ENCODE results near the gene DUSP16. TPM values are rescaled to one million over a fixed set of nuclear protein-coding genes. Genes with fewer than 3 reads are reported as not detected.
A peak's percentile ranks its signal among the peaks of the same experiment; 100 is the strongest.

DUSP16 gene
- total RNA-seq, 1 experiment from 2014 or later: 63.9 TPM

DNA sequence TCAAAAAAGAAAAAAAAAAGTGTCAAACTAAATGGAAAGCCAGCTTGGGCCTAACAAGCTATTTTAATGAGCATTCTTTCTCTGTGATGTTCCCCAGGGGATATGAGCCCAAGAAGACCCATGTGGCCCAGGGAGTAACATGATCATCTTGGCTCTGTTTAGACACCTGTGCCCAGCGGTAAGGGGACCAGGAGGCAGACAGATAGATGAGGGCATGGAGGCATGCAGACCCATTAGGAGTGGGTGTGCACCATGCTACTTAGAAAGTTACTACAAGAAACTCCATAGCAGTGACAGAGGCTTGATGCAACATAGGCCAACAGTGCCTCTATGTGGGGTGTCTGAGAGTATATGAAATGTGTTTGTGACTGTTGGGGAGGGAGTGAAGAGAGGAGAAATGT lies 45.9 kb upstream of the DUSP16 start:
- peak in 1 of 2 experiments; percentile 38 for TF ChIP-seq CTCF (IDR thresholded peaks at IDR 0.05; ENCODE audit: insufficient read depth in 1 of 2, low read depth in 1 of 2, low read length in 1 of 2, severe bottlenecking in 1 of 2, unreplicated experiment in 1 of 2)
- no peaks in the 10 kb centered on the region for H3K9me3 ChIP-seq
- intact Hi-C loops (cut with micrococcal nuclease; ENCODE audit: unreplicated experiment): loop anchor here (1.0 kb wide), 1 partner anchor 232 kb away; no protein-coding TSS in a partner anchor
- no peaks in the 10 kb centered on the region for H3K27me3 ChIP-seq (replicated peaks; ENCODE audit: control insufficient read depth, insufficient read depth, low read length)
- no peak overlapping the region for H3K4me3 ChIP-seq (ENCODE audit: low read depth, low read length)
- H3K36me3 ChIP-seq (ENCODE audit: control insufficient read depth, insufficient read depth, low read length): no peaks in the 10 kb centered on the region
- H3K4me1 ChIP-seq: peaks cover 12% of the 10 kb centered on the region
- ChIA-PET CTCF (interaction anchor here (0.7 to 1.0 kb wide), 2 partner anchors 224 to 232 kb away, joined by 3 to 5 read pairs; no protein-coding TSS in a partner anchor), POLR2A (no interaction called here)
- Mint-ChIP-seq H3K4me1 (ENCODE audit: low read depth, unreplicated experiment) (peaks cover 26% of the 10 kb centered on the region), H3K27me3 (ENCODE audit: insufficient read depth, unreplicated experiment) (no peaks in the 10 kb centered on the region), H3K4me3 (ENCODE audit: unreplicated experiment) (no peak overlapping the region), H3K27ac (ENCODE audit: unreplicated experiment) (no peak overlapping the region), H3K9me3 (ENCODE audit: unreplicated experiment) (no peaks in the 10 kb centered on the region), H3K36me3 (ENCODE audit: insufficient read depth, unreplicated experiment) (peaks cover 7% of the 10 kb centered on the region)
- BruUV-seq (replicated peaks): no TSS peak
- DNase-seq: peak; percentile 52 to 54

DNA sequence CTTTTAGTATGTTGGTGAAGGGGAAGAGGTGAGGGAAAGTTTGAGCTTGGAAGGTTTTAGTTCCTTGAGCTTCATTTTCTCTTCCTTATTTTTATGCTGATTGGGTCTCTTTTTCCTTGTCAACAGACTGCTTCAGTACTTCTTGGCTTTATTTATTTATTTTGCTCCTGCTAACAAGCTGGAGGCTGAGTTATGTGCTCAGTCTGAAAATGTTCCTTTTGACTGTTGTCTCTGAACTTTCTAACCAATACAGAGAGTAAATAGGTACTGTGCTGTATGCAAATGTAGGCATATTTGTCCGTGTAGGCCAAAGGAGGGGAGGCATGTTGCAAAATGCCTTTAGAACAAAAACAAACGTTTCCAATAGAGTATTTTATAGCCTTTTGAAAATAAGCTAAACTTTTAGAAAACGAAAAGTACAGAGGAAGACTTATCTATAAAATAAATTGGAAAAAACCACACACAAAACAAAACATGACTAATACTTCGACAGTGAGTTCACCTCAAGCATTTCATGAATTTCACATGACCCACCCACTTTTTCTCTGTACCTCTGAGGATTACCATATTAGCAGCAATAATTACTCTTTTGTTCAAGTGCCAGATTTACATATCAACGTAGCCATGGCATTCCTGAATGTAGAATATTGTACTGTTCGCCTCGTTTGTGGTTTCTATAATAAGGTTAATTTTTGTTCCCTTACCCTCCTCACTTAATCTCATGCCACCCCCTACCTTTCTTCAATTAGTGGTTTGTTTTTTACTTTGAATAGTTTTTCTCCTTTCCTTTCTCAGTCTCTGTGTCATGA lies 44.3 kb upstream of the DUSP16 start:
- Histone ChIP-seq H3K36me3 (ENCODE audit: control insufficient read depth, insufficient read depth, low read length) (no peaks in the 10 kb centered on the region), H3K27me3 (replicated peaks; ENCODE audit: control insufficient read depth, insufficient read depth, low read length) (no peaks in the 10 kb centered on the region), H3K9me3 (no peaks in the 10 kb centered on the region), H3K4me1 (peaks cover 12% of the 10 kb centered on the region; the same call in 1 of the 2 replicates), H3K4me3 (ENCODE audit: low read depth, low read length) (no peak overlapping the region)
- POLR2A ChIA-PET: interaction anchor here (0.7 kb wide), 1 partner anchor 334 kb away, joined by 7 read pairs; no protein-coding TSS in a partner anchor
- no peak overlapping the region for H3K4me3 Mint-ChIP-seq (ENCODE audit: unreplicated experiment)
- H3K27ac Mint-ChIP-seq (ENCODE audit: unreplicated experiment): peak overlapping the region; percentile 7
- H3K27me3 Mint-ChIP-seq (ENCODE audit: insufficient read depth, unreplicated experiment): no peaks in the 10 kb centered on the region
- intact Hi-C loops (cut with micrococcal nuclease; ENCODE audit: unreplicated experiment): no loop called here
- CTCF ChIA-PET: interaction anchor here (0.9 to 1.0 kb wide), 3 partner anchors 22 to 230 kb away, joined by 3 read pairs; no protein-coding TSS in a partner anchor
- no peak for TF ChIP-seq CTCF (IDR thresholded peaks at IDR 0.05; ENCODE audit: insufficient read depth in 1 of 2, low read depth in 1 of 2, low read length in 1 of 2, severe bottlenecking in 1 of 2, unreplicated experiment in 1 of 2)
- peaks cover 7% of the 10 kb centered on the region for H3K36me3 Mint-ChIP-seq (ENCODE audit: insufficient read depth, unreplicated experiment)
- BruUV-seq (replicated peaks): no TSS peak
- no peaks in the 10 kb centered on the region for H3K9me3 Mint-ChIP-seq (ENCODE audit: unreplicated experiment)
- no peak for DNase-seq
- H3K4me1 Mint-ChIP-seq (ENCODE audit: low read depth, unreplicated experiment): peaks cover 20% of the 10 kb centered on the region

- Histone ChIP-seq H3K27me3 (replicated peaks; ENCODE audit: control insufficient read depth, insufficient read depth, low read length) (no peaks in the 10 kb centered on the region), H3K9me3 (no peaks in the 10 kb centered on the region), H3K36me3 (ENCODE audit: control insufficient read depth, insufficient read depth, low read length) (no peaks in the 10 kb centered on the region), H3K4me1 (peaks cover 17% of the 10 kb centered on the region), H3K4me3 (ENCODE audit: low read depth, low read length) (no peak overlapping the region)
- no peak overlapping the region for H3K4me3 Mint-ChIP-seq (ENCODE audit: unreplicated experiment)
- H3K27me3 Mint-ChIP-seq (ENCODE audit: insufficient read depth, unreplicated experiment): no peaks in the 10 kb centered on the region
- no peak overlapping the region for H3K27ac Mint-ChIP-seq (ENCODE audit: unreplicated experiment)
- no peaks in the 10 kb centered on the region for H3K36me3 Mint-ChIP-seq (ENCODE audit: insufficient read depth, unreplicated experiment)
- POLR2A ChIA-PET: no interaction called here
- DNase-seq: no peak
- CTCF ChIA-PET: no interaction called here
- BruUV-seq (replicated peaks): no TSS peak
- H3K9me3 Mint-ChIP-seq (ENCODE audit: unreplicated experiment): no peaks in the 10 kb centered on the region
- H3K4me1 Mint-ChIP-seq (ENCODE audit: low read depth, unreplicated experiment): peaks cover 24% of the 10 kb centered on the region
- intact Hi-C loops (cut with micrococcal nuclease; ENCODE audit: unreplicated experiment): no loop called here
- no peak for TF ChIP-seq CTCF (IDR thresholded peaks at IDR 0.05; ENCODE audit: insufficient read depth in 1 of 2, low read depth in 1 of 2, low read length in 1 of 2, severe bottlenecking in 1 of 2, unreplicated experiment in 1 of 2)
Observed at GRCh38 chr12:12604740-12605139, 42.1 kb upstream of the DUSP16 start.
